Natural killer cell (primary cell): ENCODE data around the gene CCDC178. TPM values are rescaled to one million over a fixed set of nuclear protein-coding genes. Genes with fewer than 3 reads are reported as not detected.
"Not testable (repeated sequence)": the region's sequence is repeated elsewhere in the genome, so short reads cannot be mapped to it uniquely, and the experiment has no call there.

ENCODE experiments used
- ATAC-seq, 3 donors: fragments of 150-1000 bp in 2 of 3; fragments of 200-7000 bp in 1 of 3; cut with Tn5 transposase; 1 replicate in 1 of 3; 2 replicates in 2 of 3; pipeline ENCODE4 v1.10.0; 2021; ENCODE audit warnings: mild to moderate bottlenecking in 2 of 3, moderate library complexity in 2 of 3
- DNase-seq, 2 donors: peaks; one replicate each; pipeline versions ENCODE4 v3.0.0 to v3.0.0-alpha.2; 2013 to 2021; ENCODE audit warnings: mixed read lengths in 1 of 2
- H3K27ac ChIP-seq: one replicate; pipeline ENCODE4 v1.5.1; 2013; ENCODE audit warnings: mild to moderate bottlenecking, low read length
- H3K27me3 ChIP-seq: one replicate; pipeline ENCODE4 v1.6.1; 2013; ENCODE audit warnings: low read length; ENCODE audit not compliant: control insufficient read depth, insufficient read depth
- H3K36me3 ChIP-seq: one replicate; pipeline ENCODE4 v1.6.1; 2013; ENCODE audit warnings: low read length; ENCODE audit not compliant: control insufficient read depth, insufficient read depth
- H3K4me1 ChIP-seq: one replicate; pipeline ENCODE4 v1.6.1; 2013; ENCODE audit warnings: low read length; ENCODE audit not compliant: control insufficient read depth, insufficient read depth
- H3K4me3 ChIP-seq: one replicate; pipeline ENCODE4 v1.5.1; 2013; ENCODE audit warnings: low read length
- H3K9me3 ChIP-seq: one replicate; pipeline ENCODE4 v1.6.1; 2013; ENCODE audit warnings: low read length; ENCODE audit not compliant: control insufficient read depth, insufficient read depth
- H3K27ac Mint-ChIP-seq, 2 donors: one replicate each; pipeline ENCODE4 v1.8.0; 2022; ENCODE audit warnings: mild to moderate bottlenecking in 2 of 2, mixed read lengths in 2 of 2, moderate library complexity in 1 of 2
- H3K27me3 Mint-ChIP-seq, 2 donors: one replicate each; pipeline ENCODE4 v1.8.0; 2022; ENCODE audit warnings: low read depth in 2 of 2, mixed read lengths in 2 of 2
- H3K36me3 Mint-ChIP-seq: one replicate; pipeline ENCODE4 v1.8.0; 2022; ENCODE audit warnings: mixed read lengths
- H3K4me1 Mint-ChIP-seq, 2 donors: one replicate each; pipeline ENCODE4 v1.8.0; 2022; ENCODE audit warnings: mixed read lengths in 2 of 2
- H3K4me3 Mint-ChIP-seq: one replicate; pipeline ENCODE4 v1.8.0; 2022; ENCODE audit warnings: mild to moderate bottlenecking, moderate library complexity, mixed read lengths
- H3K9me3 Mint-ChIP-seq, 2 donors: one replicate each; pipeline ENCODE4 v1.8.0; 2022; ENCODE audit warnings: mixed read lengths in 2 of 2
- CTCF ChIP-seq: fragments of 200-600 bp; IDR thresholded peaks from one replicate; pipeline ENCODE4 v1.8.0; 2022; ENCODE audit warnings: antibody characterized with exemption
- WGBS: methylation state at CpG from one replicate; pipeline ENCODE4 v1.1.7; 2013; ENCODE audit warnings: missing lambda C conversion rate; ENCODE audit not compliant: insufficient coverage; 5-methylcytosine and 5-hydroxymethylcytosine counted together
- intact Hi-C: fragments of 100-400 bp; cut with micrococcal nuclease; formaldehyde crosslinking; loops from one replicate; pipeline ENCODE4 v1.14.2; 2022
- total RNA-seq, 4 donors: library from RNA; stranded (reverse); fragments of 120-200 nt in 1 of 4; gene quantifications; one replicate each; pipeline versions ENCODE4 v1.2.3 to v1.2.4, GENCODE V29; 2013 to 2022

Gene CCDC178
- total RNA-seq, 3 donors from 2014 or later (not counting 1 experiment from before 2014, with no cell fraction given), result not detected

- no peaks in the 10 kb centered on the region for H3K4me1 ChIP-seq
- intact Hi-C loops, result no loop called here
- Mint-ChIP-seq H3K4me1 (no peaks in the 10 kb centered on the region), H3K27ac (no peak overlapping the region), H3K27me3 (no peaks in the 10 kb centered on the region), H3K9me3 (peaks cover 0 to 5% of the 10 kb centered on the region in 2 donors), H3K4me3 (no peak overlapping the region), H3K36me3 (no peaks in the 10 kb centered on the region)
- no peak for TF ChIP-seq CTCF
- no peak for DNase-seq
- H3K4me3 ChIP-seq, result no peak overlapping the region
- no peaks in the 10 kb centered on the region for H3K27me3 ChIP-seq
- no peak overlapping the region for H3K27ac ChIP-seq
- ATAC-seq, result no peak
- no peaks in the 10 kb centered on the region for H3K9me3 ChIP-seq
- no peaks in the 10 kb centered on the region for H3K36me3 ChIP-seq
Observed at GRCh38 chr18:33404244-33404873, 36.2 kb downstream of the CCDC178 start.

GRCh38 chr18:33398939-33399338 lies 41.6 kb downstream of the CCDC178 start:
- intact Hi-C loops, H3K36me3 ChIP-seq, H3K27me3 ChIP-seq, H3K27me3 Mint-ChIP-seq, H3K27ac ChIP-seq, DNase-seq, H3K27ac Mint-ChIP-seq, H3K4me3 ChIP-seq, H3K9me3 ChIP-seq, H3K4me1 ChIP-seq, H3K36me3 Mint-ChIP-seq, H3K4me1 Mint-ChIP-seq, H3K9me3 Mint-ChIP-seq, H3K4me3 Mint-ChIP-seq, ATAC-seq: not testable (repeated sequence)
- 92% methylated on average over 7 of the region's 8 CpGs for WGBS

- no peak overlapping the region for H3K27ac ChIP-seq
- DNase-seq (no peak), ATAC-seq (no peak)
- peaks cover 10 to 18% of the 10 kb centered on the region in 2 donors for H3K9me3 Mint-ChIP-seq
- no peaks in the 10 kb centered on the region for H3K27me3 Mint-ChIP-seq
- no peak overlapping the region for H3K4me3 ChIP-seq
- 13% methylated on average over 3 of the region's 4 CpGs for WGBS
- H3K36me3 ChIP-seq, result no peaks in the 10 kb centered on the region
- H3K4me3 Mint-ChIP-seq, result no peak overlapping the region
- H3K27me3 ChIP-seq, result no peaks in the 10 kb centered on the region
- no peaks in the 10 kb centered on the region for H3K4me1 Mint-ChIP-seq
- H3K4me1 ChIP-seq, result no peaks in the 10 kb centered on the region
- H3K36me3 Mint-ChIP-seq, result no peaks in the 10 kb centered on the region
- TF ChIP-seq CTCF, result no peak
- H3K9me3 ChIP-seq, result peaks cover 8% of the 10 kb centered on the region
- no peak overlapping the region for H3K27ac Mint-ChIP-seq
- intact Hi-C loops, result no loop called here
Observed at GRCh38 chr18:33375829-33376228, 64.7 kb downstream of the CCDC178 start.

GRCh38 chr18:33372442-33372841 lies 68.1 kb downstream of the CCDC178 start:
- DNase-seq (no peak), ATAC-seq (no peak)
- no CpG with 5 or more reads among the region's 3 CpGs for WGBS
- Histone ChIP-seq H3K36me3 (no peaks in the 10 kb centered on the region), H3K9me3 (no peaks in the 10 kb centered on the region), H3K4me3 (no peak overlapping the region), H3K4me1 (no peaks in the 10 kb centered on the region), H3K27me3 (no peaks in the 10 kb centered on the region), H3K27ac (no peak overlapping the region)
- intact Hi-C loops, result no loop called here
- H3K4me1 Mint-ChIP-seq, result no peaks in the 10 kb centered on the region
- no peak overlapping the region for H3K27ac Mint-ChIP-seq
- no peak overlapping the region for H3K4me3 Mint-ChIP-seq
- no peaks in the 10 kb centered on the region for H3K27me3 Mint-ChIP-seq
- H3K36me3 Mint-ChIP-seq, result no peaks in the 10 kb centered on the region
- no peak for TF ChIP-seq CTCF
- peaks cover 6 to 16% of the 10 kb centered on the region in 2 donors for H3K9me3 Mint-ChIP-seq
